Hematopoietic multipotent progenitor cell treated with erythropoietin and hydrocortisone succinate and interleukin-3 and kit ligand, for 4 days (in vitro differentiated cells): ENCODE measurements around the gene USH2A.
A peak's percentile ranks its signal among the peaks of the same experiment; 100 is the strongest.
"Not testable (repeated sequence)": the region's sequence is repeated elsewhere in the genome, so short reads cannot be mapped to it uniquely, and the experiment has no call there.

Experiments
- DNase-seq: peaks from one replicate; pipeline ENCODE4 v3.0.0-alpha.2; 2015

USH2A gene

DNA sequence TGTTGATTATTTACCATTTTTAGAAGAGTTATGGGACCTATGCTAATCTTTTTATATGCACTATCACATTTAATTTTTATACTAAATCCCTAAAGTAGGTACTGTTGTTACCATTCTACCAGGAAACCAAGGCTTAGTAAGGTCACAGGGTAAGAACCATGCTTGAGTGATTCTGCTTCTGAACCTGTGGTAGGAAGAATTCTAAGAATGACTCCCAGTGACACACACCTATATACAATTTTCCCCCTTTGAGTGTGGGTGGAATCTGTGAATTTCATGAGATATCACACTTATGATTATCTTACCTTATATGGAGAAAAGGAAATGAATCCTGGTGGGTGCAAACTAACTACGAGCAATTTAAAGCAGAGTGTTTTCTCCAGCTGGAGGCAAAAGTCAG is 391.0 kb downstream of the USH2A start:
- no peak for DNase-seq

DNA sequence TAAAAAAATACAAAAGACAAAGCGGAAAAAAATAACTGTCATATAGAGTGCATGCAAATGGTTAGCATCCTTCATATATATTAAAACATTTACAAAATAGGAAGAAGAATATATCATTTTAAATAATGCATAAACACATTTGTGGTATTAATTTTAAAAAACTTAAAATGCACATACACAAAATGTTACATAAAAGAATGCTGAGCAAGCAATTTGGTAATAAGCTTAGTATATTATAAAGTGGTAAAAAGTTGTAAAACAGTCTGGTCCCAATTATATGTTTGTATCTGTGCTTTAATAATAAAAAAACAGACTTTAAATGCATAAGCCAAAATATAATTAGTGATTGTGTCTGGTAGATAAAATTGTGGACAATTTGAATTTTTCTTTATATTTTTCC is 394.6 kb downstream of the USH2A start:
- DNase-seq, result no peak

- DNase-seq, result no peak
Observed at GRCh38 chr1:216024546-216024945, 398.7 kb downstream of the USH2A start.

- no peak for DNase-seq
Observed at GRCh38 chr1:216020743-216021345, 402.4 kb downstream of the USH2A start.

- DNase-seq, result no peak
Observed at GRCh38 chr1:216015116-216015515, 408.1 kb downstream of the USH2A start.

DNA sequence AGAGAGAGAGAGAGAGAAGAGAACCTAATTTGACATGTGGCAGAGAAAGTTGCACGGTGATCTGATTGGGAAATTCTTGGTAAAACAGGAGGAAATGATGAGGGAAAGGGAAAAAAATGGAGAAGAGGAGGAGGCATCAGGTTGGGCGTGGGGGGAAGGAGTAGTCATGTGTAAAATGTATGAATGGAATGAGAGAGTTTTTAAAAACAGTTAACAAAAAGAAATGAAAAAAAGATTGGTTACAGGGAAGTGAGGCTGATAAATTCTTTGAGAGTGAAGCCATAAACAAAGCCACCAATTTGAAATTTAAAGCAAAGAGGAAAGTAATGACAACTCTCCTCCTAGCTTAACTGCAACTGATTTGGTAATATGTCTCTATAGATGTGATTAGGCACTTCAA is 409.2 kb downstream of the USH2A start:
- no peak for DNase-seq

DNA sequence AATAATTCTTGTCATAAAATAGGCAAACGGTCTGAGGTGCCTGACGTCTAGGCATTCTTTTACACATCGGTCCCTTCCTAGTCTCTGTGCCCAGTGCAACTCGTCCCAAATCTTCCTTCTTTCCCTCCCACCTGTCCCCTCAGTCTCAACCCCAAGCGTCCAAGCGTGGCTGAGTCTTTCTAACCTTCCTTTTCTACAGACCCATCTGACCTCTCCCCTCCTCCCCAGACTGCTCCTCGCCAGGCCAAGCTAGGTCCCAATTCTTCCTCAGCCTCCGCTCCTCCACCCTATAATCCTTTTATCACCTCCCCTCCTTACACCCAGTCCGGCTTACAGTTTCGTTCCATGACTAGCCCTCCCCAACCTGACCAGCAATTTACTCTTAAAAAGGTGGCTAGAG is 413.8 kb downstream of the USH2A start:
- DNase-seq, result not testable (repeated sequence)

DNA sequence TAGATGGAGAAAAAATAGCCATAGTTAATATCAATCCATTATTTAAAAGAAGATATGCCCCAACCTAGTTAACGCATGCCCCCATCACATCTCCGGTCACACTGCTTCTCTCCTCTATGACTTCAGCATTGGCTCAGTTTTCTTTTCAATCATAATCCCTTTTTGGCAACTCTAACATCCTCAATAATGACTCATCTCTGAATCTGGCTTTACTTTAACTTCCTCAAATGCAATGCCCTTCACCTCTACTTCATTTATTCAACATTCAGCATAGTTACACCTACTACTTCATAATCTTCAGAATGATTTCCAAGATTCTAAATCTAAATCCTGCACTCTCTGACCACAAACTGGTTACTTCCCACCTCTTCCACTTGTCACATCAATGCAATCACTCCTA is 417.3 kb downstream of the USH2A start:
- no peak for DNase-seq

- peak; percentile 16 for DNase-seq
Observed at GRCh38 chr1:215992620-215993019, 430.6 kb downstream of the USH2A start.

- DNase-seq, result no peak
Observed at GRCh38 chr1:215987092-215987875, 436.0 kb downstream of the USH2A start.

- no peak for DNase-seq
Observed at GRCh38 chr1:215986401-215986800, 436.8 kb downstream of the USH2A start.

- DNase-seq, result no peak
Observed at GRCh38 chr1:215983680-215984079, 439.6 kb downstream of the USH2A start.

- no peak for DNase-seq
Observed at GRCh38 chr1:215971793-215972441, 451.3 kb downstream of the USH2A start.

GRCh38 chr1:215970406-215970805 is 452.8 kb downstream of the USH2A start:
- no peak for DNase-seq

- DNase-seq, result no peak
Observed at GRCh38 chr1:215963621-215964020, 459.6 kb downstream of the USH2A start.

DNA sequence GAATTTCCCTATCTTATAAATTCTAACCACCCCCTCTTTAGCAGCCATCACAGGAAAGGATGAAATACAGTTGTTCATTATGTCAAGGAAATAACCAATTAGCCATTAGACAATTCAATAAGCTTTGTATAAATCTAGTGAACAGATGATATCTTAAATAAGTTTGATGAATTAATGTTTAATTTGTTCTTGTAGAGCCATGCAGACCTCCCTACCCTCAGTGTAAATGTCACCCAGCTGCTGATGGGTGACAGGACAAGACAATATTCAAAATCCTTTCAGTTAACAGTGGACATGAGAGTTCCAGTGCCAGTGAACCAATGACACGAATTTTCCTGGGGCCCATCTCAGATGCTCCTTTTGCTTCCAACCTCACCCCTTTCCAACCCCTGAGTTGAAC is 460.2 kb downstream of the USH2A start:
- DNase-seq, result no peak

DNA sequence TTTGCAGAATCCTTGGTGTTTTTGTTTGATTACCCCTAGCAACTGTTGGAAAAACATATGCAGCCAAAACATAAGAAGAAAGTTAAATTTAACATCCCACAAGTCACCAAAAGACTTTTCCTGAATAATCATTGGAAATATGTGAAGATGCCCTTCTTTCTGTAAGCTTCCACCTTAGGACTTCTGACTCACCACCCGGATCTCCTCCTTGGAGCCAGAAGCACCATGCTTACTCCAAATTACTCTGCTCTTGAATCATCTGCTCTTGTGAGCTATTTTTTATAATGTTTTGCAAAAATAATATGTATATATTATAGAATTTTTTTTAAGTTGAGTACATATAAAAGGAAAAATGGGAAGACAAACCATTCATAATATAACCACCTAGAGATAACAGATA is 464.4 kb downstream of the USH2A start:
- DNase-seq, result no peak

DNA sequence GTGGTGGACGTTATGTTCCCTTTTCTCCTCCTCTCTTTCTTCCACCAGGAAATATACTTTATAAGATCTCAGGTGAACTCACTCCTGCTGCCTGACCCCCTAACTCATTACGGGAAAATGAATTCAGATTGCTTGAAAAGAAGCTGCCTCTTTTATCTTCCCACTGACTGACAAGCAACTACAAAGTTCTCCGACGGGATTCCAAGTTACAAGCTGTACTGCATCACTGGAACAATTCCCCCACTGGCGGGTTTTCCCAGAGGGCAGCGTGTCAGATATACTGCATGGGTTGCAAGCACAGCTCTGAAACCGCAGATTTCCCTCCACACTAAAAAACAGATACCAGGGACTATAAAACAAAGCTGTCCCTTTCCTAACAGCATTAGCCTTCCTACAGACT is 465.6 kb downstream of the USH2A start:
- no peak for DNase-seq

DNA sequence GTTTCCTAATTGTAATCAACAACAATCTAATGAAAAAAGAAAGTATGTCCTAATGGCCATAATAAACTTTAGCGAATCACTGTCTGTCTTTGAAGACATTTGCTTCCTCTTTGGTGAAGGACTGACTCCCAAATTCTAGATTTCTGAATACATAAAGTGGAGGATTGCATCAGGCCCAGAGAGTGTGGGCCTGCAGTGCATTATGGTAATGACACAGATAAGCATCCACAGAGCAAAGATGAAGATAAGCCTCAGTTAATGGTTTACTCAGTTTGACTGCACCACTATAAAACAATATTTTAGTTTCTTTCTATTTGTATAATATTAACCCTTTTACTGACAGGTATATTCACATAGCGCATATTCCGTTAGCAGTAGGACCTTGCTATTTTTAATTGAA is 490.7 kb downstream of the USH2A start:
- DNase-seq, result no peak

DNA sequence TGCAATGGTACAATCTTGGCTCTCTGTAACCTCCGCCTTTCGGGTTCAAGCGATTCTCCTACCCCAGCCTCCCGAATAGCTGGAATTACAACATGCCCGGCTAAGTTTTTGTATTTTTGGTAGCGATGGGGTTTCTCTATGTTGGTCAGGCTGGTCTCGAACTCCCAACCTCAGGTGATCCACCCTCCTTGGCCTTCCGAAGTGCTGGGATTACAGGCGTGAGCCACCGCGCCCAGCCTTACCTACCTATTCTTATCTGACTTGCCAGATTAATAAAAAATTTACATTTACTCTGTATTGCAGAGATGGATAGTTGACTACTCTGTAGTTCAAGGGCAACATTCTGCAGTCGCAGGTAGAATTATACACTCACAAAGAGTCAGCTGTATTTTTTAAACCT is 496.6 kb downstream of the USH2A start:
- no peak for DNase-seq

GRCh38 chr1:215923129-215923824 is 500.0 kb downstream of the USH2A start:
- no peak for DNase-seq

DNA sequence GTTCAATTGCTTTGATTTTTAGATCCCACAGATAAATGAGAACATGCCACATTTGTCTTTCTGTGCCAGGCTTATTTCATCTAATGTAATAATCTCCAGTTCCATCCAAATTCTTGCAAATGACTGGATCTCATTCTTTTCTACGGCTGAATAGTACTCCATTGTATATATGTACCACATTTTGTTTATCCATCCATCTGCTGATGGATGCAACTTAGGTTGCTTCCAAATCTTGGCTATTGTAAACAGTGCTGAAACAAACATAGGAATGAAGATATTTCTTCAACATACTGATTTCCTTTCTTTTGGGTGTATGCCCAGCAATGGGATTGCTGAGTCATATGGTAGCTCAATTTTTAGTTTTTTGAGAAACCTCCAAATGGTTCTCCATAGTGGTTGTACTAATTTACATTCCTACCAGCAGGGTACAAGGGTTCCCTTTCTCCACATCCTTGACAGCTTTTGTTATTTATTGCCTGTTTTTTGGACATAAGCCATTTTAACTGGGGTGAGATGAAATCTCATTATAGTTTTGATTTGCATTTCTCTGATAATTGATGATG is 511.8 kb downstream of the USH2A start:
- DNase-seq, result no peak

- DNase-seq, result no peak
Observed at GRCh38 chr1:215905493-215906115, 517.6 kb downstream of the USH2A start.
